Calu3 (cell line): ENCODE data around the gene SNX8. TPM values are rescaled to one million over a fixed set of nuclear protein-coding genes. Genes with fewer than 3 reads are reported as not detected.

Experiments
- BruUV-seq: library from RNA; stranded (reverse); fragments of 400-500 nt; replicated peaks from 2 replicates; lab custom pipeline; 2021; lab: Mats Ljungman, UMichigan
- CTCF ChIA-PET: fragments of 300-600 bp; sonication (Branson Sonifier 250); formaldehyde crosslinking; loops from one replicate; lab custom pipeline; 2022; ENCODE audit warnings: antibody characterized with exemption; lab: Charles Lee
- DNase-seq: peaks from one replicate; pipeline ENCODE4 v3.0.0; 2022
- H3K27ac Mint-ChIP-seq: one replicate; pipeline ENCODE4 v1.8.0; 2022; ENCODE audit warnings: mixed read lengths; ENCODE audit not compliant: unreplicated experiment
- H3K27me3 Mint-ChIP-seq: one replicate; pipeline ENCODE4 v1.8.0; 2022; ENCODE audit warnings: mixed read lengths; ENCODE audit not compliant: unreplicated experiment
- H3K36me3 Mint-ChIP-seq: one replicate; pipeline ENCODE4 v1.8.0; 2022; ENCODE audit warnings: mild to moderate bottlenecking, moderate library complexity, mixed read lengths; ENCODE audit not compliant: insufficient read depth, unreplicated experiment
- H3K4me1 Mint-ChIP-seq: one replicate; pipeline ENCODE4 v1.8.0; 2022; ENCODE audit warnings: mild to moderate bottlenecking, low read depth, mixed read lengths; ENCODE audit not compliant: unreplicated experiment
- H3K4me3 Mint-ChIP-seq: one replicate; pipeline ENCODE4 v1.8.0; 2022; ENCODE audit warnings: mild to moderate bottlenecking, low read depth, moderate library complexity, mixed read lengths; ENCODE audit not compliant: unreplicated experiment
- H3K9me3 Mint-ChIP-seq: one replicate; pipeline ENCODE4 v1.8.0; 2022; ENCODE audit warnings: low read depth, mixed read lengths; ENCODE audit not compliant: unreplicated experiment
- CTCF ChIP-seq: fragments of 200-600 bp; IDR thresholded peaks from one replicate; pipeline ENCODE4 v1.8.0; 2022; ENCODE audit warnings: antibody characterized with exemption; ENCODE audit not compliant: unreplicated experiment
- intact Hi-C: fragments of 100-400 bp; cut with micrococcal nuclease; formaldehyde crosslinking; loops from one replicate; pipeline ENCODE4 v1.10.0; 2022; ENCODE audit not compliant: unreplicated experiment
- total RNA-seq: library from RNA; stranded (reverse); gene quantifications from 2 replicates; pipeline ENCODE4 v1.2.3, GENCODE V29; 2022

The SNX8 gene
- total RNA-seq, 1 experiment from 2014 or later = 57.0 TPM

GRCh38 chr7:2215851-2216250 is 98.4 kb downstream of the SNX8 start:
- no peak for DNase-seq
- H3K9me3 Mint-ChIP-seq = no peaks in the 10 kb centered on the region
- H3K36me3 Mint-ChIP-seq = peaks cover 44% of the 10 kb centered on the region
- no peaks in the 10 kb centered on the region for H3K27me3 Mint-ChIP-seq
- H3K27ac Mint-ChIP-seq = no peak overlapping the region
- no peak overlapping the region for H3K4me3 Mint-ChIP-seq
- intact Hi-C loops = no loop called here
- H3K4me1 Mint-ChIP-seq = no peaks in the 10 kb centered on the region
- BruUV-seq = no TSS peak
- TF ChIP-seq CTCF = no peak
- CTCF ChIA-PET = interaction anchor here (0.6 kb wide), 1 partner anchor 551 kb away, joined by 4 read pairs; no protein-coding TSS in a partner anchor

DNA sequence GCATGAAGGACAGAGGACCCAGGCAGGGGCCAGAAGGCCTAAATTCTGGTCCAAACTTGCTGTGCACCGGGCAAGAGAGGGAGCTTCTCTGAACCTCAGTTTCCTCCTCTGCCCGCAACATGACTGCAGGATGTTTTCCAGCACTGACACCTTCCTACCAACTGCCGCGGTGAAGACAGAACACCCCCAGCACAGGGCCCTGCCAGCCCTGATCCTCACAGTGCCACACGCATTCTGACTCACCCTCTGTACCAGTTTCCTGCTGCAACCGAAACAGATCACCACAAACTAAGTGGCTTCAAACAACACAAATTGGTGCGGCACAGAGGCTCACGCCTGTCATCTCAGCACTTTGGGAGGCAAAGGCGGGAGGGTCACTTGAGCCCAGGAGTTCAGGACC is 99.6 kb downstream of the SNX8 start:
- Mint-ChIP-seq H3K9me3 (no peaks in the 10 kb centered on the region), H3K36me3 (peaks cover 39% of the 10 kb centered on the region), H3K4me1 (no peaks in the 10 kb centered on the region), H3K4me3 (no peak overlapping the region), H3K27ac (no peak overlapping the region), H3K27me3 (no peaks in the 10 kb centered on the region)
- intact Hi-C loops = no loop called here
- no TSS peak for BruUV-seq
- TF ChIP-seq CTCF = no peak
- DNase-seq = no peak
- CTCF ChIA-PET = no interaction called here

- CTCF ChIA-PET = interaction anchor here (0.6 kb wide), 1 partner anchor 142 kb away, joined by 4 read pairs; no protein-coding TSS in a partner anchor
- no TSS peak for BruUV-seq
- intact Hi-C loops = no loop called here
- Mint-ChIP-seq H3K27me3 (no peaks in the 10 kb centered on the region), H3K4me3 (no peak overlapping the region), H3K27ac (no peak overlapping the region), H3K36me3 (peaks cover 43% of the 10 kb centered on the region), H3K4me1 (no peaks in the 10 kb centered on the region), H3K9me3 (no peaks in the 10 kb centered on the region)
- no peak for TF ChIP-seq CTCF
- no peak for DNase-seq
Measured at GRCh38 chr7:2213551-2214215, 100.6 kb downstream of the SNX8 start.

DNA sequence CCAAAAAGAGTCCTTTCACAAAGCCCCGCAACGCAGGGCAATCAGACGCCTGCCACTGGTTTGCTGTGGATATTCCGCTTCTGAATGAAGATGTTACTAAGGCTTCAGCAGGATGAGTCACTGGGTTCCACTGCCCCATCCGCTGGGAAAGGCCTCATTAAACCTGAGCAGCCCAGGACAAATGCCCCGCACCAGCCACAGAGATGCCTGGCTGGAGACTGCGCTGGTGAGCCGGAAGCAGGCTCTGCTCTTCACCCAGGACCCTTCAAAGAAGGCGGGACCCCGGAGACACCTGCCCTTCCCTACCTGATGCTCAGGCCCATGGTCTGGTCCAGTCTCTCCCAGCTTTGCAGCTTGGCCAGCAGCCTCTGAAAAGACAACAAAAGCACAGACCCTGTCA is 101.3 kb downstream of the SNX8 start:
- Mint-ChIP-seq H3K9me3 (no peaks in the 10 kb centered on the region), H3K36me3 (peaks cover 35% of the 10 kb centered on the region), H3K27me3 (no peaks in the 10 kb centered on the region), H3K4me3 (no peak overlapping the region), H3K27ac (no peak overlapping the region), H3K4me1 (no peaks in the 10 kb centered on the region)
- no peak for DNase-seq
- CTCF ChIA-PET = interaction anchor here (0.6 kb wide), 1 partner anchor 143 kb away, joined by 4 read pairs; no protein-coding TSS in a partner anchor
- no peak for TF ChIP-seq CTCF
- BruUV-seq = no TSS peak
- intact Hi-C loops = no loop called here
